Epithelial cell of proximal tubule (primary cell): Measurements from ENCODE around the gene MCAT. TPM values are rescaled to one million over a fixed set of nuclear protein-coding genes. Genes with fewer than 3 reads are reported as not detected.

Experiments used
- DNase-seq: peaks from one replicate; pipeline ENCODE4 v3.0.0-alpha.2; 2011; ENCODE audit warnings: low read depth
- H3K4me3 ChIP-seq: 2 replicates; pipeline ENCODE4 v1.5.1; 2011; ENCODE audit warnings: low read depth, mild to moderate bottlenecking, low read length
- total RNA-seq: library from RNA; depleted of rRNA; stranded (reverse); fragments of >200 nt; gene quantifications from 2 replicates; pipeline ENCODE4 v1.2.3, GENCODE V29; 2015
- TF ChIP-seq, protein P1 (sequence below): conservative IDR thresholded peaks from 2 replicates; pipeline ENCODE4 v1.5.1; 2012; ENCODE audit warnings: low read depth, mild to moderate bottlenecking, low read length

Gene MCAT
- total RNA-seq, 1 donor from 2014 or later, result 31.9 TPM

GRCh38 chr22:43167001-43167589 is 23.9 kb upstream of the MCAT start:
- DNase-seq, result no peak
- no peak overlapping the region for H3K4me3 ChIP-seq
- TF ChIP-seq, protein P1, sequence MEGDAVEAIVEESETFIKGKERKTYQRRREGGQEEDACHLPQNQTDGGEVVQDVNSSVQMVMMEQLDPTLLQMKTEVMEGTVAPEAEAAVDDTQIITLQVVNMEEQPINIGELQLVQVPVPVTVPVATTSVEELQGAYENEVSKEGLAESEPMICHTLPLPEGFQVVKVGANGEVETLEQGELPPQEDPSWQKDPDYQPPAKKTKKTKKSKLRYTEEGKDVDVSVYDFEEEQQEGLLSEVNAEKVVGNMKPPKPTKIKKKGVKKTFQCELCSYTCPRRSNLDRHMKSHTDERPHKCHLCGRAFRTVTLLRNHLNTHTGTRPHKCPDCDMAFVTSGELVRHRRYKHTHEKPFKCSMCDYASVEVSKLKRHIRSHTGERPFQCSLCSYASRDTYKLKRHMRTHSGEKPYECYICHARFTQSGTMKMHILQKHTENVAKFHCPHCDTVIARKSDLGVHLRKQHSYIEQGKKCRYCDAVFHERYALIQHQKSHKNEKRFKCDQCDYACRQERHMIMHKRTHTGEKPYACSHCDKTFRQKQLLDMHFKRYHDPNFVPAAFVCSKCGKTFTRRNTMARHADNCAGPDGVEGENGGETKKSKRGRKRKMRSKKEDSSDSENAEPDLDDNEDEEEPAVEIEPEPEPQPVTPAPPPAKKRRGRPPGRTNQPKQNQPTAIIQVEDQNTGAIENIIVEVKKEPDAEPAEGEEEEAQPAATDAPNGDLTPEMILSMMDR, result no peak

GRCh38 chr22:43166132-43166930 is 23.1 kb upstream of the MCAT start:
- TF ChIP-seq, protein P1, result no peak
- no peak for DNase-seq

GRCh38 chr22:43164636-43165035 is 21.4 kb upstream of the MCAT start:
- DNase-seq, result no peak
- H3K4me3 ChIP-seq, result no peak overlapping the region
- TF ChIP-seq, protein P1, result no peak

More at GRCh38 chr22:43166132-43166930, 23.1 kb upstream of the MCAT start:
- H3K4me3 ChIP-seq, result no peak overlapping the region

- TF ChIP-seq, protein P1, result no peak
- H3K4me3 ChIP-seq, result no peak overlapping the region
These were observed 20.1 kb upstream of the MCAT start for GRCh38 chr22:43163241-43163795.

GRCh38 chr22:43162412-43163150 is 19.4 kb upstream of the MCAT start:
- DNase-seq, result no peak
- TF ChIP-seq, protein P1, result no peak
- no peak overlapping the region for H3K4me3 ChIP-seq

More at GRCh38 chr22:43163241-43163795, 20.1 kb upstream of the MCAT start:
- no peak for DNase-seq

GRCh38 chr22:43160497-43161126 is 17.4 kb upstream of the MCAT start:
- TF ChIP-seq, protein P1, result no peak
- no peak for DNase-seq

More at GRCh38 chr22:43160497-43161126, 17.4 kb upstream of the MCAT start:
- no peak overlapping the region for H3K4me3 ChIP-seq
